Sigmoid colon (tissue), 4 donors: Measurements from ENCODE around the gene ZDHHC11B.

Experiments
- EP300 ChIP-seq, 4 donors: sonication (generic); formaldehyde crosslinking; IDR thresholded peaks; one replicate each; pipeline ENCODE4 v1.6.1; 2017; ENCODE audit warnings: antibody characterized with exemption in 4 of 4
- TF ChIP-seq, protein P1 (sequence below), 4 experiments: fragments of 450-650 bp in 3 of 4; fragments of 200-600 bp in 1 of 4; IDR thresholded peaks; one replicate each; pipeline ENCODE4 v1.5.1; 2016 to 2019; ENCODE audit warnings: antibody characterized with exemption in 4 of 4, mild to moderate bottlenecking in 3 of 4, moderate library complexity in 2 of 4

DNA sequence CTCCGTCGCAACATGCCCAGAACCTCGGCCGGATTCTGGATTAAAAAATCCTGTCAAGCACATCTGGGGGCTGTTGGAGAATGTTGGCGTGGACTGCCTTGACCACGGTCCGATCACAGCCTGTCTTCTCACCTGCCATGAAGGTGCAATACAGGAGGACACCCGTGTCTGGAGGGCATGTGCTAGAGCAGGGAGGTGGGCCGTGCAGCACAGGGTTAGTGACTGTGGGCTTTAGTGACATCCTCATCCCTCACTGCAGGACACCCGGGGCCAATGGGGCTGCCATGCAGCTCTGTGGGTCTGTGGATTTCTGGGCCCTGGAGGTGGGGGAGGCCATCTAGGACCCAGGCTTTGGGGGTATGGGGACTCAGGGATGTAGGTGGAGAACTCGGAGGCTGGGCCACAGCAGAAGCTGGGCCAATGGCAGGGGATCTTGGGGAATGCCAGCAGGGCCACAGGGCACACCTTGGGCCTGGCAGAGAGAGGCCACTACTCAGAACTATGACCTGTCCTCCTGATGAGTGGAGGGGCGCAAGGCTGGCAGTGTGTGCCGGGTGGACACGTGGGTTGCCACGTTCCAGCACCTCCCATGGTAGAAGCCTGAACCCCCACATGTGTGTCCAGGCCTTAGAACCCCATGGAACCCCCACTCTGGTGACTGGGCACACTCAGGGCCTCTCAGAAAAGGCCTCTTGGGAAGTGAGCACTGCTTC is 23.3 kb downstream of the ZDHHC11B start:
- TF ChIP-seq, protein P1, sequence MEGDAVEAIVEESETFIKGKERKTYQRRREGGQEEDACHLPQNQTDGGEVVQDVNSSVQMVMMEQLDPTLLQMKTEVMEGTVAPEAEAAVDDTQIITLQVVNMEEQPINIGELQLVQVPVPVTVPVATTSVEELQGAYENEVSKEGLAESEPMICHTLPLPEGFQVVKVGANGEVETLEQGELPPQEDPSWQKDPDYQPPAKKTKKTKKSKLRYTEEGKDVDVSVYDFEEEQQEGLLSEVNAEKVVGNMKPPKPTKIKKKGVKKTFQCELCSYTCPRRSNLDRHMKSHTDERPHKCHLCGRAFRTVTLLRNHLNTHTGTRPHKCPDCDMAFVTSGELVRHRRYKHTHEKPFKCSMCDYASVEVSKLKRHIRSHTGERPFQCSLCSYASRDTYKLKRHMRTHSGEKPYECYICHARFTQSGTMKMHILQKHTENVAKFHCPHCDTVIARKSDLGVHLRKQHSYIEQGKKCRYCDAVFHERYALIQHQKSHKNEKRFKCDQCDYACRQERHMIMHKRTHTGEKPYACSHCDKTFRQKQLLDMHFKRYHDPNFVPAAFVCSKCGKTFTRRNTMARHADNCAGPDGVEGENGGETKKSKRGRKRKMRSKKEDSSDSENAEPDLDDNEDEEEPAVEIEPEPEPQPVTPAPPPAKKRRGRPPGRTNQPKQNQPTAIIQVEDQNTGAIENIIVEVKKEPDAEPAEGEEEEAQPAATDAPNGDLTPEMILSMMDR (IDR thresholded peaks at IDR 0.05), result no peak
- TF ChIP-seq EP300 (IDR thresholded peaks at IDR 0.05), result no peak
